CD14-positive monocyte (primary cell): ENCODE results near the gene IGLL5. TPM values are rescaled to one million over a fixed set of nuclear protein-coding genes. Genes with fewer than 3 reads are reported as not detected.

ENCODE experiments used
- DNase-seq, 3 donors: peaks; one replicate each; pipeline ENCODE4 v3.0.0-alpha.2; 2011 to 2022
- H2AFZ ChIP-seq: 2 replicates; pipeline ENCODE4 v1.6.0; 2012; ENCODE audit warnings: mild to moderate bottlenecking, low read depth, low read length, inconsistent platforms; ENCODE audit not compliant: insufficient read depth, poor library complexity, severe bottlenecking
- H3K27ac ChIP-seq, 2 donors: 1 replicate in 1 of 2; 2 replicates in 1 of 2; pipeline ENCODE4 v1.5.1; 2012 to 2013; ENCODE audit warnings: low read length in 2 of 2, control low read depth in 1 of 2, inconsistent platforms in 1 of 2, low read depth in 1 of 2, mild to moderate bottlenecking in 1 of 2
- H3K27me3 ChIP-seq, 2 donors: one replicate each; pipeline versions ENCODE4 v1.6.0 to v1.6.1; 2011 to 2013; ENCODE audit warnings: low read length in 2 of 2; ENCODE audit not compliant: control insufficient read depth in 2 of 2, insufficient read depth in 2 of 2
- H3K36me3 ChIP-seq, 2 donors: replicated peaks in 1 of 2; 1 replicate in 1 of 2; 2 replicates in 1 of 2; pipeline versions ENCODE4 v1.5.1 to v1.6.1; 2012 to 2013; ENCODE audit warnings: low read length in 2 of 2, control low read depth in 1 of 2, inconsistent platforms in 1 of 2, mild to moderate bottlenecking in 1 of 2; ENCODE audit not compliant: insufficient read depth in 2 of 2, control insufficient read depth in 1 of 2
- H3K4me1 ChIP-seq, 2 donors: 1 replicate in 1 of 2; 2 replicates in 1 of 2; pipeline versions ENCODE4 v1.5.1 to v1.6.1; 2012 to 2013; ENCODE audit warnings: low read length in 2 of 2, control low read depth in 1 of 2, inconsistent platforms in 1 of 2, mild to moderate bottlenecking in 1 of 2, moderate library complexity in 1 of 2; ENCODE audit not compliant: insufficient read depth in 2 of 2, control insufficient read depth in 1 of 2
- H3K4me2 ChIP-seq: replicated peaks from 2 replicates; pipeline ENCODE3; 2012; ENCODE audit warnings: low read length, moderate library complexity, mild to moderate bottlenecking; ENCODE audit not compliant: poor library complexity, severe bottlenecking; ENCODE audit errors: extremely low read depth
- H3K4me3 ChIP-seq, 3 experiments: fragments of 200-600 bp in 1 of 3; sonication (generic) in 1 of 3; replicated peaks in 1 of 3; 1 replicate in 2 of 3; 2 replicates in 1 of 3; pipeline ENCODE4 v1.5.1; 2011 to 2013; ENCODE audit warnings: low read length in 3 of 3, mild to moderate bottlenecking in 3 of 3, control low read depth in 2 of 3, low read depth in 2 of 3, inconsistent platforms in 1 of 3, moderate library complexity in 1 of 3
- H3K79me2 ChIP-seq: 2 replicates; pipeline ENCODE4 v1.6.0; 2012; ENCODE audit warnings: mild to moderate bottlenecking, control low read depth, inconsistent platforms, low read length, moderate library complexity; ENCODE audit not compliant: insufficient read depth
- H3K9ac ChIP-seq: 2 replicates; pipeline ENCODE4 v1.6.0; 2017; ENCODE audit warnings: low read length, mild to moderate bottlenecking; ENCODE audit not compliant: insufficient read depth, poor library complexity, severe bottlenecking
- H3K9me3 ChIP-seq, 2 donors: replicated peaks in 1 of 2; 1 replicate in 1 of 2; 2 replicates in 1 of 2; pipeline versions ENCODE4 v1.5.1 to v1.6.1; 2012 to 2013; ENCODE audit warnings: low read length in 2 of 2, control low read depth in 1 of 2; ENCODE audit not compliant: control insufficient read depth in 1 of 2, insufficient read depth in 1 of 2
- H4K20me1 ChIP-seq: 2 replicates; pipeline ENCODE4 v1.6.0; 2012; ENCODE audit warnings: mild to moderate bottlenecking, low read length, control low read depth, moderate library complexity; ENCODE audit not compliant: insufficient read depth
- H3K27ac Mint-ChIP-seq, 7 donors: one replicate each; pipeline ENCODE4 v1.8.0; 2020; ENCODE audit warnings: mild to moderate bottlenecking in 7 of 7, mixed read lengths in 7 of 7, moderate library complexity in 6 of 7, inconsistent platforms in 2 of 7
- H3K27me3 Mint-ChIP-seq, 3 donors: one replicate each; pipeline ENCODE4 v1.8.0; 2021 to 2022; ENCODE audit warnings: low read depth in 3 of 3, mild to moderate bottlenecking in 3 of 3, mixed read lengths in 3 of 3, moderate library complexity in 3 of 3, inconsistent platforms in 1 of 3
- H3K36me3 Mint-ChIP-seq, 2 donors: one replicate each; pipeline ENCODE4 v1.8.0; 2020; ENCODE audit warnings: mixed read lengths in 2 of 2, inconsistent platforms in 1 of 2, mild to moderate bottlenecking in 1 of 2
- H3K4me1 Mint-ChIP-seq: one replicate; pipeline ENCODE4 v1.8.0; 2020; ENCODE audit warnings: mild to moderate bottlenecking, mixed read lengths
- H3K4me3 Mint-ChIP-seq, 2 donors: one replicate each; pipeline ENCODE4 v1.8.0; 2020; ENCODE audit warnings: mild to moderate bottlenecking in 2 of 2, mixed read lengths in 2 of 2, moderate library complexity in 1 of 2
- H3K9me3 Mint-ChIP-seq, 7 donors: one replicate each; pipeline ENCODE4 v1.8.0; 2020 to 2022; ENCODE audit warnings: mixed read lengths in 7 of 7, mild to moderate bottlenecking in 6 of 7, moderate library complexity in 6 of 7, inconsistent platforms in 2 of 7
- CTCF ChIP-seq: fragments of 200-600 bp; IDR thresholded peaks from one replicate; pipeline ENCODE4 v1.8.0; 2022; ENCODE audit warnings: antibody characterized with exemption, mild to moderate bottlenecking
- WGBS: methylation state at CpG from one replicate; pipeline ENCODE4 v1.1.5; 2013; ENCODE audit warnings: missing lambda C conversion rate; ENCODE audit not compliant: insufficient coverage; 5-methylcytosine and 5-hydroxymethylcytosine counted together
- intact Hi-C, 2 donors: fragments of 100-400 bp; cut with micrococcal nuclease; formaldehyde crosslinking; loops; one replicate each; pipeline versions ENCODE4 v1.15.0 to v1.15.1; 2023
- polyA plus RNA-seq, 3 donors: library from polyadenylated mRNA; depleted of rRNA in 1 of 3; unstranded in 2 of 3; stranded (reverse) in 1 of 3; fragments of 300-500 nt in 2 of 3; fragments of >200 nt in 1 of 3; fragmentation: Illumina TruSeq in 2 of 3; gene quantifications; 1 replicate in 2 of 3; 2 replicates in 1 of 3; pipeline ENCODE4 v1.2.3, GENCODE V29; 2012 to 2021

The IGLL5 gene
- polyA plus RNA-seq, 3 donors, result 0.21 to 0.38 TPM; not detected in 1

GRCh38 chr22:22907551-22908494 lies 20.2 kb downstream of the IGLL5 start:
- peak overlapping the region in 1 of 7 donors; percentile 31 for H3K27ac Mint-ChIP-seq
- no peak overlapping the region for H3K9ac ChIP-seq
- no peak overlapping the region for H3K4me3 ChIP-seq
- H3K9me3 Mint-ChIP-seq, result peaks cover 0 to 3% (median 0%) of the 10 kb centered on the region in 7 donors
- H2AFZ ChIP-seq, result no peak overlapping the region
- intact Hi-C loops, result loop anchor here in 1 of 2 donors (5.0 kb wide), 1 partner anchor 39 kb away; no protein-coding TSS in a partner anchor
- no peaks in the 10 kb centered on the region for H3K79me2 ChIP-seq
- no peaks in the 10 kb centered on the region for H4K20me1 ChIP-seq
- DNase-seq, result no peak
- peaks cover 26% of the 10 kb centered on the region for H3K4me1 Mint-ChIP-seq
- H3K27me3 Mint-ChIP-seq, result peaks cover 2 to 10% (median 3%) of the 10 kb centered on the region in 3 donors
- H3K27me3 ChIP-seq, result no peaks in the 10 kb centered on the region
- H3K36me3 ChIP-seq, result no peaks in the 10 kb centered on the region
- H3K9me3 ChIP-seq, result no peaks in the 10 kb centered on the region
- H3K4me3 Mint-ChIP-seq, result no peak overlapping the region
- no peak overlapping the region for H3K4me2 ChIP-seq
- no peak overlapping the region for H3K27ac ChIP-seq
- peaks cover 2 to 13% of the 10 kb centered on the region in 2 donors for H3K4me1 ChIP-seq
- 93% methylated on average over 7 of the region's 9 CpGs for WGBS
- H3K36me3 Mint-ChIP-seq, result no peaks in the 10 kb centered on the region
- no peak for TF ChIP-seq CTCF

GRCh38 chr22:22908495-22908861 lies 20.9 kb downstream of the IGLL5 start:
- TF ChIP-seq CTCF, result no peak
- H3K4me2 ChIP-seq, result no peak overlapping the region
- H4K20me1 ChIP-seq, result no peaks in the 10 kb centered on the region
- intact Hi-C loops, result loop anchor here in 1 of 2 donors (5.0 kb wide), 1 partner anchor 39 kb away; no protein-coding TSS in a partner anchor
- no peaks in the 10 kb centered on the region for H3K36me3 Mint-ChIP-seq
- H3K27me3 ChIP-seq, result no peaks in the 10 kb centered on the region
- 100% methylated on average over 1 of the region's 3 CpGs for WGBS
- no peak for DNase-seq
- H3K4me3 Mint-ChIP-seq, result no peak overlapping the region
- H3K4me1 Mint-ChIP-seq, result peaks cover 20% of the 10 kb centered on the region
- H3K27ac ChIP-seq, result no peak overlapping the region
- H3K9me3 Mint-ChIP-seq, result peaks cover 0 to 3% (median 0%) of the 10 kb centered on the region in 7 donors
- H3K4me1 ChIP-seq, result peaks cover 2 to 9% of the 10 kb centered on the region in 2 donors
- no peaks in the 10 kb centered on the region for H3K79me2 ChIP-seq
- no peak overlapping the region for H3K27ac Mint-ChIP-seq
- H2AFZ ChIP-seq, result no peak overlapping the region
- H3K9ac ChIP-seq, result no peak overlapping the region
- H3K9me3 ChIP-seq, result no peaks in the 10 kb centered on the region
- peaks cover 2 to 10% (median 3%) of the 10 kb centered on the region in 3 donors for H3K27me3 Mint-ChIP-seq
- H3K36me3 ChIP-seq, result no peaks in the 10 kb centered on the region
- H3K4me3 ChIP-seq, result no peak overlapping the region
